Pulmonary artery endothelial cell (primary cell): ENCODE measurements around the gene CNR2. TPM values are rescaled to one million over a fixed set of nuclear protein-coding genes. Genes with fewer than 3 reads are reported as not detected.
"Not testable (repeated sequence)": the region's sequence is repeated elsewhere in the genome, so short reads cannot be mapped to it uniquely, and the experiment has no call there.

Experiments used
- DNase-seq: peaks from one replicate; pipeline ENCODE4 v3.0.0-alpha.2; 2011; ENCODE audit warnings: low read depth, low spot score
- total RNA-seq: library from RNA; depleted of rRNA; stranded (reverse); fragments of >200 nt; gene quantifications from 2 replicates; pipeline ENCODE4 v1.2.3, GENCODE V29; 2014

CNR2 gene
- total RNA-seq, 1 donor from 2014 or later = not detected

GRCh38 chr1:23837908-23838307, 75.3 kb downstream of the CNR2 start:
- DNase-seq = no peak

GRCh38 chr1:23836037-23836436, 77.1 kb downstream of the CNR2 start:
- DNase-seq = no peak

GRCh38 chr1:23834156-23834555, 79.0 kb downstream of the CNR2 start:
- not testable (repeated sequence) for DNase-seq

DNA sequence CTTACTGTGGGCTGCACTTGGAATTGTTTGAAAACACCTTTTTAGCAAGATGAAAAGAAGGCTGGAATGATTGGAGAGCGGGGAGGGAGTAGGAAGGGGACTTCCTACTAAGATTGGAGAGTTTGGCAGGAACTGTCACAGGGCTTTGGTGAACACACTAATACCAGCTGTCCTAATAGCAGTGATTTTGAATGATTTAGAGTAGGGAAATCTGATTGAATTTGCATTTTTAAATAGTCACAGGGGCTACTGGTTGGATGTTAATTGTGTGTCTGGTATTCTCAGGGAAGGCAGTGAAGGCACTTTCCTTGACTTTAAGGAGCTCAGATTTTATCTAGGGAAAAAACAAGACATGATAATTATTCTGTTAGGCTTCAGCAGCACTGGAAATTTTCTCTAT, 85.4 kb downstream of the CNR2 start:
- DNase-seq = no peak

GRCh38 chr1:23826590-23826989, 86.6 kb downstream of the CNR2 start:
- DNase-seq = not testable (repeated sequence)

GRCh38 chr1:23825762-23826522, 87.2 kb downstream of the CNR2 start:
- no peak for DNase-seq

DNA sequence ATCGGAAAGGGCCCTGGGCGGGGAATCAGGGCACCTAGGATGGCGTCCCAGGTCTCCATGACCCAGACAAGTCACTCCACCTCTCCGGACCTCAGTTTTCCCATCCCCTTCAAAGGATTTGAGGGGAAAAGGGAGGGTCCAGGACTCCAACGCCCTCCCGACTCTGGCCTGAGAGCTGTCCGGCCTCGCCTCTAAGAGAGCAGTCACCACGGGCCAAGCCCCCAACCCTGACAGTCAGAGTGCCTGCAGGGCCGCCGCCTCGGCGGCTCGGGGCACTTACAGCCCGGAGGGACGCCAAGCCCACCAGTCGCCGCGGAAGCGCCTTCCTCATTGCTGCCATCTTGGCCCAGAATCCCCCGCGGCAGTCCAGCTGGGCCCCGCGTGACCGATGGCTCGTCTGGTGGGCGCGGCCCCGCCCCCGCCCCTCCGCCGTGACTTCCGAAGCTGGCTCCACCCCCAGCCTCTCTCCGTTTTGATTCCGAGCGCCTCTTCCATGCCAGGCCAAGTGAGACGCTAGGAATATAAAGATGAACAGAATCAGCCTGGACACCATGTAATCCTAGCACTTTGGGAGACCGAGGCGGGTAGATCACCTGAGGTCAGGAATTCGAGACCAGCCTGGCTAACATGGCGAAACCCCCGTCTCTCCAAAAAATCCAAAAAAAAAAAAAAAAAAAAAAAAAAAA, 87.9 kb downstream of the CNR2 start, which contains the start of gene HMGCL:
TSS of gene HMGCL (minus strand) at position 354 of the 686 bp plus-strand sequence. CDS start at position 340, 14 bp downstream.
- DNase-seq = peak; percentile 66

DNA sequence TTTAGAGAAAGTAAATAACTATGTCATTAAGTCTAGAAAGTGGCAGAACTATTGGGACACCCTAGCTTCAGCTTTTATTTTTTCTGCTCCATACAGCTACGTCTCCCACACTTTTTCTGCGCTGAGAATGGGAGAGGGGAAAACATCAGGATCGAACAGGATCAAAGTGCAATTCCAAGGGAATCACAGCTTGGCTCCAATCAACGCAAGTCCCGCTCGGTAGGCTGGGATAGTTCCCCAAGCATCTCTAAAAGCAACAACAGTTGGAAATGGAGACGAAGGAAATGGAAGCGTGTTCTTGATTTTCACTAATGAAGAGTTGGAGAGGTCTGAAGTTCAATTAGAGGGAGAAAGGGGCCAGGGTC, 88.5 kb downstream of the CNR2 start:
- no peak for DNase-seq

- DNase-seq = no peak
Observed at GRCh38 chr1:23823767-23824166, 89.4 kb downstream of the CNR2 start.

Other genes starting within 250 kb of the CNR2 start
- 1,249 and 1,951 TPM in 2 replicates for gene RPL11, start 221.6 kb downstream of the CNR2 start, total RNA-seq
- 22.9 and 27.3 TPM in 2 replicates for gene ELOA, start 169.9 kb downstream of the CNR2 start, total RNA-seq
- gene PITHD1, start 134.9 kb downstream of the CNR2 start, total RNA-seq = 45.6 and 48.2 TPM in 2 replicates
- gene LYPLA2, start 122.2 kb downstream of the CNR2 start, total RNA-seq = 97.6 and 110 TPM in 2 replicates
- gene GALE, start 112.6 kb downstream of the CNR2 start, total RNA-seq = 47.1 and 59.4 TPM in 2 replicates
- 33.8 and 35.7 TPM in 2 replicates for gene HMGCL, start 87.9 kb downstream of the CNR2 start, total RNA-seq
- gene FUCA1, start 45.1 kb downstream of the CNR2 start, total RNA-seq = 8.6 and 11.9 TPM in 2 replicates
- 105 and 149 TPM in 2 replicates for gene PNRC2, start 46.5 kb upstream of the CNR2 start, total RNA-seq
- 91.4 and 139 TPM in 2 replicates for gene SRSF10, start 67.0 kb upstream of the CNR2 start, total RNA-seq
- gene MYOM3, start 198.8 kb upstream of the CNR2 start, total RNA-seq = 0.13 and 0.14 TPM in 2 replicates
- not detected in 2 replicates for gene IL22RA1, start 229.8 kb upstream of the CNR2 start, total RNA-seq